Suppressor macrophage treated with lipopolysaccharide for 1 hour (primary cell): ENCODE results near the gene TMPRSS2.

Experiments used
- DNase-seq, 3 donors: peaks; one replicate each; pipeline ENCODE4 v3.0.0-alpha.2; 2020 to 2022

Gene TMPRSS2

DNA sequence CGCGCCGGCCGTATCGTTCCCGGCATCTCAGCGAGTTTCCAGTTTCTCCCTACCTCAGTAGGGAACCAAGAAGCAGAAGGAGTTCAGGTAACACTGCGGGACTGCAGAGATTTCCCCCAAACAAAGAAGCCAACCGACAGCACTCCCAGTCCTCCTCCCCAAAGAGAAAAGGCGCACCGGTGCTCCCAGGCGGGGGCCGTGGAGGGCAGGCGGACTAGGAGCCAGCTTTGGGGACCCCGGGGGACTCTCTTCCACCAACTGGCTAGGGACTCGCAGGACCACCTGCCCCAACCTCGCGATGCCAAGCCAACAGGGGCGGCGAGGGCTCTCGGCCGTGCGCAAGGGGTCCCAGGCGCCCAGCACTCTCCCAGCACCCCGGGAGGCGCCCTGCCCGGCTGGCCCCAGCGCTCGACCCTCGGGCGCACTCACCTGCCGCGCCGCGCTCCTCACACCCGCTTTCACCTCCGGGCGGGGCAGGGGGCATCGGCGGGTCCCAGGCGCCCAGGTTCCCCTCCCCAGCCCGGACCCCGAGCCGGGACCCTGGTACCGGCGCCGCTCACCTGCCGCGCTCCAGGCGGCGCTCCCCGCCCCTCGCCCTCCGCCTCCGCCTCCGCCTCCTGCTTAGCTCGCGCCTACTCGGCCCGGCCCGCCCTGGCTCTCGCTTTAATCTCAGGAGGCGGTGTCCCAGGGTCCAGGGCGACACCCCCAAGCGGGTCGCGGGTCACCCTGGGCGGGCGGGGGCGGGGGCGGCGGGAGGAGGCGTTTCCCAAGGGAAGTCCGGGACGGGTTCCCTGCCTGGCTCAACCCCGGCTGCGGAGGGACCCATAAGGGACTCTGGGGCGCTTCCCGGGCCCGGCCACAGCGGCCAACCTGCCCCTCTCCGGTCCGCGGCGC lies at the start of gene TMPRSS2:
Gene TMPRSS2 (minus strand): TSS at position 638 of the 894 bp plus-strand sequence. CDS start 10,025 bp downstream, outside the sequence.
- DNase-seq = no peak

DNA sequence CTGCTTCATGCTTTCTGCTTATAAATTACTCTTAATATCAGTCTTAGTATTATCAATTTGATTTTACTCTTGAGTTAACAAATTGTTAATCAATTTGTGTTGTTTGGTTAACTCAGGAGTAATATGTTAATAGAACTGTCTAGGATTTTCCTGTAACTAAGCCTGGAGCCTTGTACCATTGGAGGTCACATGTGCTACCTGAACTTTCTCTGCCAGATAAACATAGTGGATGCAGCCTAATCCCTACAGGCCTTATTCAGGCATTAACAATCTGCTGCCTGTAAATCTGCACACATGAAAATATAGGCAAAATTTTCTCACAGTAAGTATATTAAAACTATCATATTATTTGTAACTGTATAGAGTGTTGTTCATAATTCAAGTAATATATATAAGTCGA lies 47.1 kb upstream of the TMPRSS2 start:
- DNase-seq = no peak

DNA sequence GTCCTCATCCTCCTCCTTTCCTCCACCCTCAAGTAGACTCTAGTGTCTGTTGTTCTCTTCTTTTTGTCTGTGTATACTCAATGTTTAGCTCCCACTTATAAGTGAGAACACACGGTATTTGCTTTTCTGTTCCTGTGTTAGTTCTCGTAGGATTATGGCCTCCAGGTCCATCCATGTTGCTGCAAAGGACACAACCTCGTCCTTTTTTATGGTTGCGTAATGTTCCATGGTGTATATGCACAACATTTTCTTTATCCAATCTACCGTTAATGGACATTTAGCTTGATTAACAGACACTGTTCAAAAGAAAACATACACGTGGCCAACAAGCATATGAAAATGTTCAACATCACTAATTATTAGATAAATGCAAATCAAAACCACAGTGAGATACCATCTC lies 44.3 kb upstream of the TMPRSS2 start:
- no peak for DNase-seq

DNA sequence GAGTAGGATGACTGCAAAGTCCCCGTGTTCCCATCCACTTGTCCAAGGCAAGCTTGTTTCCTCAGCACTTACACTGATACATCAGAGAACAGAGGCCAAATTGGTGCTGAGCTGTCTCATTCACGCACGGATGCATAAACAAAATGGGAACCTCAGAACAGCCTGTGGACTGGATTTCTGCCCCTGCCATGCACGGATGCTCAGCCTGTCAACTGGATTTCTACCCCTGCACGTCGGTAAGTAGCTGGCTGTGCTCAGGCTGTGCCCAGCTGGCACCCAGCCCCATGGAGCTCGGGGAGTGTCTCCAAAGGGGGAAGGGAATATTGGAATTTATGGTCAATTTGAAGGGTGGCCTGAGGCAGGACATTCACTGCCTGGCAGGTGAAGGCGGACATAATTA lies 40.8 kb upstream of the TMPRSS2 start:
- DNase-seq = no peak

DNA sequence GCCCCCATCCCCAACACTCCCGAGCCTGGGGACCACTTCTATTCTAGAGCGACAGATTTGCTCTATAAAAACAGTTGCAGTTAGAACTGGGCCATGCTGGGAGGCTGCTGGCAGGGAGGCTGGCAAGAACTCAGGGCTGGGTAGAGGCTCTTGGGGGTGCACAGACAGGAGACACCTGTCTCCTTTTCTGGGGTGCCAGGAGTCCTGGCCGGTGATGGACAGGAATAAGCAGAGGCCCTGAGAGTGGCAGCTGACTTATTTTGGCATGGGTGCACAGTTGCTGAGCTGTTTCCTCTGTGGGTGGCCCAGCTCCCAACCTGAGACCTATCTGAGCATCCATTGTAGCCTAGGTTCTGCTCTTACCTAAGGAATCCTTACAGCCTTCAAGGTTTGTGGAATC lies 39.2 kb upstream of the TMPRSS2 start:
- no peak for DNase-seq

DNA sequence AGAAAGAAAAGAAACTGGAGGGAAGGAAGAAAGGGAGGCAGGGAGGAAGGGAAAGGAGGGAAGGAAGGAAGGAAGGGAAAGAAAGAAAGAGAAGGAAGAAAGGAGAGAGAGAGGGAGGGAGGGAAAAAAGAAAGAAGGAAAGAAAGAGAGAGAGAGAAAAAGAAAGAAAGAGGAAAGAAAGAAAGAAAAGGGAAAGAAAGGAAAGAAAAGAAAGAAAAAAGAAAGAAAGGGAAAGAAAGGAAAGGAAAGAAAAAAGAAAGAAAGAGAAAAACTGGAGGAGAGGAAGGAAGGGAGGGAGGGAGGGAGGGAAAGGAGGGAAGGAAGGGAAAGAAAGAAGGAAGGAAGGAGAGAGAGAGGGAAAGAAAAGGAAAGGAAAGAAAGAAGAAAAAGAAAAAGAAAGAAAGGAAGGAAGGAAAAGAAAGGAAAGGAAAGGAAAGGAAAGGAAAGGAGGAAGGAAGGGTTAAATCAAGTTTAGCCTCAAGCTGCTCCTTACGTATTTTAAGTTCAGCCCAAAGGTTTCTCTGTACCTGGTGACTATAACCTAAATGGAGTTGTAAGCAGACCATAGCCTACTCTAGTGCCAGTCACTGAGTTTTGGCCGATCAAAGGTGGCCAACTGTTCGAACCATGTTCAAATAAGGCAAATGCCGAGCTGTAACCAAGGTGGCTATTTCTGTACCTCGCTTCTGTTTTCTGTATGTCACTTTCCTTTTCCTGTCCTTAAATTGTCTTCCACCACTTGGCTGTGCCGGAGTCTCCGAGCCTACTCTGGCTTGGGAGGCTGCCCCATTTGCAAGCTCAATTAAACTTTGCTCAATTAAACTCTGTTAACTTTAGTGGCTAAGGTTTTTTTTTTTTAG lies 37.8 kb upstream of the TMPRSS2 start:
- DNase-seq = no peak

DNA sequence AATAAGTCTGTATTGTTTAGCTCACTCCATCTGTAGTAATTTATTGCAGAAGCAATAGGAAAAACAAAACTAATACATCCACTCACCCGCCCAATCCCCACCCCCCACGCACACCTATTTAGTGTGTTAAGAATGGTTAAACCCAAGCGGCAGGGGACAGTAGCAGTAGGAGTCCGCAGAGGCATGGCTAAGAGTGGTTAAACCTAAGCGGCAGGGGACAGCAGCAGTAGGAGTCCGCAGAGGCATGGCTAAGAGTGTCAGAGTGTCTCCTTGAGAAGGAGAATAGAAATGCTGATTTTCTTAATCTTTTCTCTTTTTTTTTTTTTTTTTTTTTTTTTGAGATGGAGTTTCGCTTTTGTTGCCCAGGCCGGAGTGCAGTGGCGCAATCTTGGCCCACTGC lies 34.8 kb upstream of the TMPRSS2 start:
- no peak for DNase-seq

DNA sequence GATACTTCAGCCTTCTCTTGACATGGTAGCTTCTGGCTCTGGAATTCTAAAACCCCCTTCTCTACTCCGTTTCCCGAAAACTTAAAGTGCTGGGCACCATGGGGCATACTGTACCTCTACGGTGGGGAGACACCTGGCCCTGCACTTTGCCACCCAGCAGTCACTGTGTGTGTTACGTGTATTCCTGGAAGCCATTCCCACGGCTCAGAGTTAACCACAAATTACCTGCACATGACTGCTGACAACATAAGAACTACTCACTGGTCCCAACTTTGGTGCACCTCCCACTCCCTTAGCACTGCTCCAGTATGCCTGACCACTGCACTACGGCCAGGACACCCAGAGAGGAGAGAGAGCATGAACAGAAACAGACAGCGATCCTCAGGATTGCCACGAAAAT lies 29.4 kb upstream of the TMPRSS2 start:
- no peak for DNase-seq

DNA sequence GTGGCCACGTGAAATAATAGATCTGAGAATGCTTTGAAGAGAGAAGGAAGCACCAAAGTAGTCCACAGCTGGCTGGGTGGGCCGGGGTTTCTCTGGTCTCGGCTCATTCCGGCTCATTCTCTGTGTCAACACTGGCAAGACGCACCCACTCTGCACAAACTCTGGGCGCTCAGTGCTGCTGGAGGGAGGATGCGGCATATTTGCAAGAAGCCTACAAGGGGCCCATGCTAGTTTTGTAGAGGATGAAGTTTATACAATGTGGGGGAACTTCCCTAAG lies 28.8 kb upstream of the TMPRSS2 start:
- DNase-seq = no peak

DNA sequence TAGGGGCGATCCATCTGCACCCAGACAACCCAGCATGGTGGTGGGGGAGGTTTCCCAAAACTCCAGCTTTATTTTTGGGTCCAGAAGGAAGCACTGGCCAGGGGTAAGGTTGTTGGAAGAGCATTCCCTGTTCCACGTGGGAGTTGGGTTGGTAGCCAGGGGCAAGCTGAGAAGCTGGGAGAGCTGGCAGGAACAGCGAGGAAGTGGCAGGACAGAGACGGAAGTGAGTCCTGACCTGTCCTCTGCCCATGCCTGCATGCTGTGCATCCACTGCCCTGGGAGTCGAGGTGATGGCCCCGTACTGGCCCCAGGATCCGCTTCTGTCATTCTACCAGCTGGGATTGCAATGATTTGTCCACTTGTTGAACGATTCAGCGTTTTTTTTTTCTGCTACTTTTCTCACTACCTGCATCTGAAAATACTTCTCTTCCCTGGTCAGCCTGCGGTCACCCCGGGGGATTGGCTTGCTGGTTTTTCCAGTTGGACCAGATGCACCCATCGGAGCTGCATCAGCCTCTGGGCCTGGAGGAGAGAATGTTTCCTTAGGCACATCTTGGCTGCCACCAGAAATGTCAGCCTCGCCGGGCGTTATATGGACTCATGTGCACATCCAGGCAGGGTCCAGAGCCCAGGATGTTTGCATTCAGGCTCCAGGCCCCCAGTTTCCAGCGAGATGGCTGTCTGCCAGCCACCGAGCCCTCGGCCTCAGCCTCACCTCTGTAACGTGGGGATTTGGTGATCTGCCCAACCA lies 28.3 kb upstream of the TMPRSS2 start:
- no peak for DNase-seq

DNA sequence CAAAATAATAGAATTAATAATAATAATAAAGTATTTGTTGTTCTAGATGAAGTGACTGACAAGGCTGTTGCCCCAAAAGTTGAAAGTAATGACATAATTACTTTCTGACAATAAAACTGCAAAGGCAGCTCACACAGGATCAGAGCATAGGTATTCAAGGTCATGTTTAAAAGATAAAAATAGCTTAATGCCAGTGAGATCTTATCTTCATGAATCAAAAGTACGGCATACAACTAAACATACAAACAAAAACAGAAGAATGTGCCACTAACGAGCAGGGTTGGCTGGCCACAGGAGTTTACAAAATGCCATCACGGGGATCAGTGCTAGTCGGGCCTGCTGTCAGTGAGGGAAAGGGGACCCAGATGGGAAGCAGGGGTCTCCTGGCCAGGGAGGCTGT lies 22.4 kb upstream of the TMPRSS2 start:
- no peak for DNase-seq

DNA sequence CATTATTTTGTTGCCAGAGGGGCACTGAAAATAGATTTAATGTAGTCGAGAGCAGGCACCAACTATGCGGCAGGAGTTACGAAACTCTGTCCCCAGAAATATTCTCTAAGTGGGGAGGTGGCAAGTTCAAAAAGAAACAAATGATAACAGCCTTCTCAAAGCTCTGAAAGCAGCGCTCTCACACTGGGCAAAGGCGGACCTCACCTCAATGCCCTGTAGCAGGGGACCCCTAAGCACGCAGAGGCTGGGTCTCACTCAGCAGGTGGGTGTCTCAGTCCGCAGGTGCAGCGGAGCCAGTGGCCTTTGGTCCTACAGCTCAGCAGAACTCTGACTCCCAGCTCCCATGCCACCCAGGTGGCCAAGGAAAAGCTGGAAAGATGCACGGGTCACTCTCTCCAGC lies 21.8 kb upstream of the TMPRSS2 start:
- no peak for DNase-seq

DNA sequence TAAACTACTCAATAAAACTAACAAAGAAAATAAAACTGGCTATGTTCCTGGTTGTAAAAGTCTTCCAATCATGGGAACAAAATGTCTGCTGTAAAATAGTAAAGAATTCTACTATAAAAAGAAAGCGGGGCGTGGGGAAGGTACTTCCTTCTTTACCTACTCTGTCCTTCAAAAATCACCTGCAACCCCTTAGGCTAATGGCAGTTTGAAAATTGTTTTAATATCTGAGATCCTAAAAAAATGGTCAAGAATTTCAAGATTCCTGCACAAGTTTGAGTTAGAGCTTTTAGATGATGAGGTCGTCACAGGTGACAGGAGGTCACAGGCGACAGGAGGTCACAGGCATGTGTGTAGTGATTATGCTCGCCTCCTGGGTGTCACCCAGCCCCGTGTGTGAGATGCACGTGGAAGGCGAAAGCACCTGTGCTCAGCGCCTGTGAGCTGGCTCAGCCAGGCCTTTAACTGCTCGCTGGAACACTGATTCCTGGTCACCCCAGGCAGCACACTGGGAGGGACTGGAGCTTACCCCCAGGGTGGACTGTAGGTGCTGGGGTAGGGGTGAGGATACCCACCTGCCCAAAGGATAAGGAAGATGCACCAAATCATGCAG lies 18.6 kb upstream of the TMPRSS2 start:
- no peak for DNase-seq

DNA sequence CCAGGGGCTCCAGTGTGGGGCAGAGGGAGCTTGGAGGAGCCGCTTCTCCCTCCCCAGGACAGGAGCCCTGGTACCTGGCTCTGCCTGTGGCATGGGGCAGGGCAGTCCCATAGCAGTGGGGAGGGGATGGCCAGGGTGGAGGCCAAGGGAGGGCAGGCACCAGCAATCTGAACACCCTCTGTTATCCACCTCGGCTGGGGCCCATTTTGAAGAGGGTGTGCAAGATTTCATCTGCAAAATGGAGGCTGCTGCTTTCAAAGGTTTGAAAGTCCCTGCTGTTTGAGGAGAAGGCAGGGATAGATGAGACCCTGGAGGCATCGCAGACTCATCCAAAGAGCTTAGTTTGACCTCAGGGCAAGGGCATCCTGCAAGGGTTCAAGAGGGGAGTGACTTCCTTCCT lies 15.2 kb upstream of the TMPRSS2 start:
- no peak for DNase-seq

DNA sequence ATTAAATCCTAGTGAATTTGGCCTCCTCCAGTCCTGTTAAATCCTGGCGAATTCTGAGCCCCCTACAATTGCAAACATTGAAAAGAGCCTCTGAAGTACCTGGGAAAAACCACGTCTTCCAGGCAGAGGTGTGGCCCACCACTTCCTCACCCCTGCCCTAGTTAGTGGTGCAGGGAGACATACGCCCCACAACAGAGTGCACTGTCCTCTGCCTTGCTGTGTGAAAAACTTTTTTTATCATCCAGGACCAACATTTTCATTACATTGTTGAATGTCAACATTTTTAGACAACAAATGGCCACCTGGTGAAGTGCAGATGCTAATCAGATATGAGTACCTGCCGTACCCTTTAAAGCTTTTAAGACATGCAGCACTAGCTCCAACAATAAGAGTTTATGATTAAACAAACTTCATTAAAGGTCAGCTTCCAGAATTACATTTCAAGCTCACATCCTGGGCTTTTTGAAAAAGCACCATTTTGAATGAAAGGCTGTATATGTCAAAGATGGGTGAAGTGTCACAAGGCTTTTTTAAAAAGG lies 13.6 kb upstream of the TMPRSS2 start:
- DNase-seq = no peak

DNA sequence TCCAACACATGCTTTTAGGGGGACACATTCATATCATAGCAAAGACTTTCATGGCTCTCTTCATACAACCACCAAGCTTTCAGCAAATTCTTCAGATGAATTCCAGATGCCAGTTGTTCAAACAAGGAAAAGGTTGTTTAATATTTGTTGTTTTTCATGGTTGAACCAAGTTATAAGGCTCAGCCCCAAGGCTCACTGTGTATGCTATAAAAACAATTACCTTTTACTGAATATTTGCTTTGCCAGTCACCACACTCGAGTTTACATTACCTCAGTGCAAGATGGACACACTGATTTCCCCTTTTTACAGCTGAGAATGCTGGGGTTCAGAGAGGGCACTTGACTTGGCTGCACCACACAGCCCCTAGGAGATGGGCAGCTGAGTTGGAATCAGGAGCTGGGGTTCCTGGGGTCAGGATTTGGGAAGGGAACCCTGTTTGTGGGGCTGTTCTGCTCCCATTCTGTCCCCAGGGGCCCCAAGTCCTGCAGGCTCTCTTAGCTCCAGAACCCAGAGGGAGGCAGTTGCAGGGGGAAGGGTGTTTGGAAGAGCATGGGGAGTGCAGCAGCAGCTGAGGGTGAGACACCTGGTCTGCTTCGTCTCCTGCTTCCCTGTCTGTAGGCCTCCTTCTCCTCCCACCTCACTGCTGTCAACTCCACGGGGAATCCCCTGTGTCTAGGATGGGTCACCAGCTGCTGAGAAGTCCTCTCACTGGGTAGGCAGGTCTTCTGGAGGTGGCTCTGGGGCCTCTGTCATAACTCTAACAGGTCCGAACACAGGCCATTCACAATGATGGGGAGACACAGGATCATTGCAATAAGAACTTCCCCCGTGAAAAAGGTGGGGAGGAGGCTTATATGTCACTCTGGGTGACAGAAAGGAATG lies 12.8 kb upstream of the TMPRSS2 start:
- DNase-seq = no peak

DNA sequence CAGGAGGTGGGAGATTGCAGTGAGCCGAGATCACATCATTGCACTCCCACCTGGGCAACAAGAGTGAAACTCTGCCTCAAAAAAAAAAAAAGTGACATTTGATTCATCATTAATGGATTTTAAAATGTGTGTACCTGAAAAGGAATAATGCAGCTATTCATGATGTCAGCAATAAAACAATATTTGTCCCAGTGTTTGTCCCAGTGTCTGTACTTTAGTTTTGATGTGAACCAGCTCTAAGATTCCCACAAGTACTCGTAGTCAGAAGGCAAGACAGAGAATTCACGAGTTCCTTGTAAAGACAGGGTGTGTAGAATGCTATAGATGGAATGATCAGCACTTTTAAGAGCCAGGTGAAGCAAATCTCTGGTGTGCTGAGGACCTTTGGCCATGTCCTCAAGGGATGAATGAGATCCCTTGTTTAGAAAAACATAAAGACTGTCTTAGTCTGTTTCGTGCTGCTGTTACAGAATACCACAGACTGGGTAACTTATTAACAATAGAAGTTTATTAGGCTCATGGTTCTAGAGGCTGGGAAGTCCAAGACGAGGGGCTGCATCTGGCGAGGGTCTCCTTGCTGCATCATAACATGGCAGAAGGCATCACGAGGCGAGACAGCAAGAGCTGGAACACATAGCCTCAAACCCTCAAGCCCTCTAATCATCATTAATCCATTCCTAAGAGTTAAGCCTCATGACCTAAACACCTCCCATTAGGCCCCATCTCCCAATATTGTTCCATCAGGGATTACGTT lies 12.0 kb upstream of the TMPRSS2 start:
- DNase-seq = no peak

DNA sequence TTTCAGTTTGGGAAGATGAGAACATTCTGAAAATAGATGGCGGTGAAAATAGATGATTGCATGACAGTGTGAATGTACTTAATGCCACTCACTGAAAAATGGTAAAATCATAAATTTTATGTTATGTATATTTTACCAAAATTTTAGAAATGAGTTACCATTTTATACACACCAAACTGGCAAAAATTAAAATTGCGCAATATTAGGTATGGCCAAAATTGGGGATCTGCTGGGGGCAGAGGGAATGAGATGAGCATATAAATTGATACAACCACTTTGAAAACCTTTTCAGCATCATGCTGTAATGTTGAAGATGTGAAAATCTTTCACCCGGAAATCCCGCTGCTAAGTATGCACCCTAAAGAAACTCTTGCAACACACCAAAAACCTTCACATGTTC lies 10.8 kb upstream of the TMPRSS2 start:
- DNase-seq = no peak

DNA sequence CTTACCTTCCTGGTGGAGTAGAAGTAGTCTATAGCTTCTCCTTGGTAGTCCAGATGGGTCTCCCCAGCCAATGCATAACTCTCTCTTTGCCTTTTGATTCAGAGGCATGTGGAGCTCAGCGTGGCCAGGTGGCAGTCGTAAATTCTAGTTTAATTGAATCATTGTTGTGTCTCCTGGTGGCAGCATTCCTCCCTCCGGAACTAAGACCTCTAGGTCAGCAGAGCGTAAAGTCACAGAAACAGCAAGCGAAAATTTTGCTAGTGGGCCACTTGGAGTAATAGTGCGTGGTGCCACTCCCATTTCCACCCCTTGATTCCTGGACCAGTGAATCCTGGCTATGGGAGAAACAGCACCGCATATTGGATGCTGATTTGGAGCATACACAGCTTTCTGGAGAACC lies 3.9 kb upstream of the TMPRSS2 start:
- no peak for DNase-seq

DNA sequence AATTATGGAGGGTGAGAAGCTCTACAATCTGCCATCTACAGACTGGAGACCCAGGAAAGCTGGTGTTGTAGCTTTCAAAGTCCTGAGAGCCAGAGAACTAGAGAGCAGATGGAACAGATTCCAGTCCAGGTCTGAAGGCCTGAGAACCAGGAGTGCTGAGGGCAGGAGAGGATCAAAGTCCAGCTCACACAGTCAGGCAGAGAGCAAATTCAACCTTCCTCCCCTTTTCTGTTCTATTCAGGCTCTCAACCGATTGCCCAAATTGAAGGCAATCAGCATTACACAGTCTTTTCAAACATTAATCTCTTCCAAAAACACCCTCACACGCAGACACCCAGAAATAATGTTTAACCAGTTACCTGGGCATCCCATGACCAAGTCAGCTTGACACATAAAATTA lies 2.5 kb upstream of the TMPRSS2 start:
- DNase-seq = no peak

DNA sequence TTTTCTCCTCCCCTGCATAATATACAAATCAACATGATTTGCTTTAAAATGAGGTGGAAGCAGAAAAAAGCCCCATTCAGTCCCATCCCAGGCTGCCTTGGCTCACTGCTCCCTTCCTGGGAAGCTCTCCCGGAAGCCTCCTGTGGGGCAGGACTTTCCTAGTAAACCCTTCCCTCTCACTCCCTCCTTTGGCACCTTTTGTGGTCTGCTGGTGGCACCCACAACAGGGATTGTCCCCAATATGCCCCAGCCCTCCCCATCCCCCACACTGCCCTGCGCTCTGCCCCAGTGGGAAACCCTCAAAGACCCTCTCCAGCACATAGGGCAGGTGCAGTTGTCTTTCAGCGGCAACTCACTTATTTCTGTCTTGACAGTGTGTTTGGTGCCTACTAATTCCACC lies 1.8 kb upstream of the TMPRSS2 start:
- DNase-seq = no peak
